CD4-positive, alpha-beta T cell (primary cell): ENCODE data around the gene POP5. TPM values are rescaled to one million over a fixed set of nuclear protein-coding genes. Genes with fewer than 3 reads are reported as not detected.

ENCODE experiments used
- ATAC-seq: fragments of 200-7000 bp; cut with Tn5 transposase; one replicate; pipeline ENCODE4 v1.10.0; 2022; ENCODE audit warnings: mild to moderate bottlenecking; ENCODE audit not compliant: poor library complexity
- CTCF ChIA-PET: fragments of 350-600 bp; sonication (Branson Sonifier 250); formaldehyde crosslinking; loops from one replicate; lab custom pipeline; 2021; ENCODE audit warnings: antibody characterized with exemption, inconsistent platforms; lab: Charles Lee
- POLR2A ChIA-PET: fragments of 350-600 bp; sonication (Branson Sonifier 250); formaldehyde crosslinking; loops from one replicate; lab custom pipeline; 2021; ENCODE audit warnings: antibody characterized with exemption, inconsistent platforms; lab: Charles Lee
- DNase-seq, 14 experiments: peaks; one replicate each; pipeline ENCODE4 v3.0.0-alpha.2; 2013 to 2020; ENCODE audit warnings: mixed read lengths in 2 of 14
- H3K27ac ChIP-seq, 2 donors: one replicate each; pipeline versions ENCODE4 v1.5.1 to v1.7.0; 2013; ENCODE audit warnings: low read length in 2 of 2, low read depth in 1 of 2, mild to moderate bottlenecking in 1 of 2
- H3K27me3 ChIP-seq, 2 experiments: 1 replicate in 1 of 2; 2 replicates in 1 of 2; pipeline versions ENCODE4 v1.6.1 to v1.7.0; 2013; ENCODE audit warnings: low read length in 2 of 2, control low read depth in 1 of 2, mild to moderate bottlenecking in 1 of 2, moderate library complexity in 1 of 2; ENCODE audit not compliant: insufficient read depth in 2 of 2, control insufficient read depth in 1 of 2
- H3K36me3 ChIP-seq: one replicate; pipeline ENCODE4 v1.6.1; 2013; ENCODE audit warnings: low read length, control low read depth; ENCODE audit not compliant: insufficient read depth
- H3K4me1 ChIP-seq: one replicate; pipeline ENCODE4 v1.6.1; 2013; ENCODE audit warnings: low read length, control low read depth; ENCODE audit not compliant: insufficient read depth
- H3K4me3 ChIP-seq: one replicate; pipeline ENCODE4 v1.5.1; 2013; ENCODE audit warnings: mild to moderate bottlenecking, low read length, moderate library complexity
- H3K9me3 ChIP-seq, 2 experiments: 1 replicate in 1 of 2; 2 replicates in 1 of 2; pipeline versions ENCODE4 v1.6.1 to v1.7.0; 2013; ENCODE audit warnings: low read length in 2 of 2, mild to moderate bottlenecking in 2 of 2, control low read depth in 1 of 2, moderate library complexity in 1 of 2; ENCODE audit not compliant: control insufficient read depth in 1 of 2, insufficient read depth in 1 of 2
- H3K27ac Mint-ChIP-seq: one replicate; pipeline ENCODE4 v1.8.0; 2020; ENCODE audit warnings: mixed read lengths
- H3K27me3 Mint-ChIP-seq: one replicate; pipeline ENCODE4 v1.8.0; 2021; ENCODE audit warnings: mixed read lengths
- H3K36me3 Mint-ChIP-seq: one replicate; pipeline ENCODE4 v1.8.0; 2021; ENCODE audit warnings: low read depth, mixed read lengths
- H3K4me1 Mint-ChIP-seq: one replicate; pipeline ENCODE4 v1.8.0; 2021; ENCODE audit warnings: low read depth, mixed read lengths
- H3K4me3 Mint-ChIP-seq: one replicate; pipeline ENCODE4 v1.8.0; 2020; ENCODE audit warnings: mild to moderate bottlenecking, mixed read lengths
- H3K9me3 Mint-ChIP-seq: one replicate; pipeline ENCODE4 v1.8.0; 2020; ENCODE audit warnings: mixed read lengths
- CTCF ChIP-seq: fragments of 200-600 bp; IDR thresholded peaks from one replicate; pipeline ENCODE4 v1.8.0; 2022; ENCODE audit warnings: antibody characterized with exemption, mild to moderate bottlenecking
- intact Hi-C, 2 experiments: fragments of 100-400 bp; cut with DNase I in 1 of 2; cut with micrococcal nuclease in 1 of 2; formaldehyde crosslinking; loops; one replicate each; pipeline versions ENCODE4 v1.15.1 to v1.9.0; 2023 to 2025; cut with DNase I, micrococcal nuclease
- total RNA-seq, 174 experiments: library from RNA in 2 of 174; stranded (reverse) in 2 of 174; gene quantifications; one replicate each; pipeline ENCODE4 v1.2.3 and lab custom pipeline; 2021 to 2026

The POP5 gene
- total RNA-seq, 2 experiments from 2014 or later = 17.9 to 22.0 TPM

GRCh38 chr12:120586206-120586605, 5.0 kb upstream of the POP5 start:
- intact Hi-C loops = no loop called here
- no peak for TF ChIP-seq CTCF
- H3K36me3 ChIP-seq = no peaks in the 10 kb centered on the region
- DNase-seq (no peak), ATAC-seq (no peak)
- Mint-ChIP-seq H3K9me3 (no peaks in the 10 kb centered on the region), H3K36me3 (peaks cover 2% of the 10 kb centered on the region), H3K4me3 (no peak overlapping the region), H3K27ac (no peak overlapping the region), H3K27me3 (peaks cover 24% of the 10 kb centered on the region), H3K4me1 (peaks cover 23% of the 10 kb centered on the region)
- H3K27me3 ChIP-seq = no peaks in the 10 kb centered on the region
- H3K9me3 ChIP-seq = no peaks in the 10 kb centered on the region
- ChIA-PET CTCF (no interaction called here), POLR2A (no interaction called here)
- H3K4me3 ChIP-seq = no peak overlapping the region
- H3K4me1 ChIP-seq = peaks cover 25% of the 10 kb centered on the region
- no peak overlapping the region for H3K27ac ChIP-seq

DNA sequence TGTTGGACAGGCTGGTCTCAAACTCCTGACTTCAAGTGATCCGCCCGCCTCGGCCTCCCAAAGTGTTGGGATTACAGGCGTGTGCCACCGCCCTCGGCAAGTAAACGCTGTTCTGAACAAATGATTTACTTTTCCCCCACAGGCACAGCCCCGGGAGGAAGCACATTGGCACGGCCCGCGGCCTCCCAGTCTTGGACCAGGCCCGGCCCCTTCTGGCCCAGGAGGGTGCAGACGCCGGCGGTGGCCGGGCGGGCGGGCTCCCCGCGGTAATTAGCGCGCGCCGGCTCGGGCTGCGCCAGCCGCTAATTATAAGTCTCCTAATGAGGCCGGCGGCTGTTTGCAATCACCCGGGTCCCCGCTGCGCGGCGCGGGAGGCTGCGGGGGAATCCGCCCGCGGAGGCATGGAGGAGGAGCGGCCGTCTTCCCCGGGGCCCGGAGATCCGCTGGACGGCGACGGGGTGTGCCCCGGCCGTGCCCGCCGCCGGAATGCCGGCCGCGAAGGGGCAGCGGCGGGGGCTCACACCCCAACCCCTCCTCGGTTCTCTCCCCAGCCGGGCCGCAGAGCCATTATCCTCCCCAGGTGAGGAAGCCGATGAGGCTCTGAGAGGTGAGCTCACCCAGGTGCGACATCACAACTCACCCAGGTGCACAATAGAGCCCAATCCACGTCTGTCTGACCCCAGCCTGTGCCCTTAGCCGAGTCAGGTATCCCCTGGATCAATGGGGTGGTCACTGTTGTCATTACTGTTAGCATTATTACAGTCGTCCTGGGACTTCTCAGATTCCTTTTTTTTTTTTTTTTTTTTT, 3.3 kb upstream of the POP5 start:
- ATAC-seq (no peak), DNase-seq (peak; percentile 19 to 77 (median 54))
- no peaks in the 10 kb centered on the region for H3K9me3 Mint-ChIP-seq
- peaks cover 39% of the 10 kb centered on the region for H3K4me1 Mint-ChIP-seq
- ChIA-PET POLR2A (interaction anchor here (0.7 to 1.9 kb wide), 2 partner anchors 56 to 109 kb away, joined by 4 read pairs; partner anchors contain the start of gene COQ5), CTCF (interaction anchor here (0.7 to 2.2 kb wide), 4 partner anchors 13 to 387 kb away, joined by 3 to 9 read pairs (median 4); partner anchors contain the start of gene MLEC)
- no peaks in the 10 kb centered on the region for H3K9me3 ChIP-seq
- H3K4me3 ChIP-seq = peak overlapping the region; percentile 31
- peak overlapping the region; percentile 58 for H3K4me3 Mint-ChIP-seq
- no peak overlapping the region for H3K27ac ChIP-seq
- peaks cover 18% of the 10 kb centered on the region for H3K36me3 Mint-ChIP-seq
- H3K4me1 ChIP-seq = peaks cover 32% of the 10 kb centered on the region
- H3K27me3 Mint-ChIP-seq = peaks cover 24% of the 10 kb centered on the region
- no peaks in the 10 kb centered on the region for H3K27me3 ChIP-seq
- no peak overlapping the region for H3K27ac Mint-ChIP-seq
- intact Hi-C loops = loop anchor here (1.0 to 5.0 kb wide), 6 partner anchors 47 to 528 kb away; partner anchors contain the start of genes ACADS (in 1 of the 2) and COX6A1 (in 1 of the 2)
- no peak for TF ChIP-seq CTCF
- H3K36me3 ChIP-seq = peaks cover 2% of the 10 kb centered on the region

DNA sequence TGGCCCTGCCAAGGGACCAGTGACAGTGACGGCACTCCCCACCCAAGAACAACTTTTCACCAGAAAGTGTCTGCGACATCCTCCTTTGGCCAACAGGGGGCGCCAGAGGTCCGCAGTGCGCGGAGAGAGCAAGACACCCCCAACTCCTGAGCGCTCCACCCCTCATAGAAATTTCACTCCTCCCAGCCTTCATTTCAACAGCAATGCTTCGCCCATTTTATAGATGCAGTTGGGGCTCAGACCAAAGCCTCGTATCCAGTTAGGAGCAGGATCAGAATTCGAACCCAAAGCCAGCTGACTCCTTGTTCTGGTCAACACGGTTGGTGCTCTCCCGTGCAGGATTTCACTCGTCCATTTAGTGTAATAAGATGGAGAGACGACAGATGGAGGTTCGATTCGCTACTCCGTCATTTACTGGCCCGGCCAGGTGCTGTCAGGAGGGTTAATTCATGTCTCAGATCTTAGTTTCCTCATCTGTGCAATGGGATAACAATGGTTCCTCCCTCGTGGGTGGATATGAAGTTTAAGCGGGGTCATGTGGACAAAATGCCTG, 2.4 kb upstream of the POP5 start:
- TF ChIP-seq CTCF = peak; percentile 93
- Histone ChIP-seq H3K4me1 (peaks cover 32% of the 10 kb centered on the region), H3K4me3 (peak overlapping the region; percentile 2), H3K36me3 (peaks cover 12% of the 10 kb centered on the region), H3K27me3 (no peaks in the 10 kb centered on the region), H3K9me3 (no peaks in the 10 kb centered on the region), H3K27ac (no peak overlapping the region)
- intact Hi-C loops = loop anchor here (1.0 to 5.0 kb wide), 9 partner anchors 46 to 529 kb away; partner anchors contain the start of genes ACADS (in 1 of the 2) and COX6A1 (in 1 of the 2)
- peaks cover 28% of the 10 kb centered on the region for H3K36me3 Mint-ChIP-seq
- peak overlapping the region; percentile 15 for H3K27ac Mint-ChIP-seq
- H3K4me3 Mint-ChIP-seq = peak overlapping the region; percentile 79
- CTCF ChIA-PET = interaction anchor here (1.3 to 2.9 kb wide), 5 partner anchors 12 to 517 kb away, joined by 3 to 16 read pairs (median 4); no protein-coding TSS in a partner anchor
- peaks cover 45% of the 10 kb centered on the region for H3K4me1 Mint-ChIP-seq
- H3K9me3 Mint-ChIP-seq = no peaks in the 10 kb centered on the region
- peak; percentile 71 to 90 (median 85) for DNase-seq
- ATAC-seq = peak; percentile 27
- peaks cover 24% of the 10 kb centered on the region for H3K27me3 Mint-ChIP-seq
- POLR2A ChIA-PET = interaction anchor here (1.9 kb wide), 1 partner anchor 55 kb away, joined by 4 read pairs; the partner anchor contains the start of gene COQ5
